Endothelial cell of umbilical vein (primary cell): ENCODE data around the gene PFN2. TPM values are rescaled to one million over a fixed set of nuclear protein-coding genes. Genes with fewer than 3 reads are reported as not detected.

ENCODE experiments used
- BruUV-seq: library from RNA; stranded (reverse); fragments of 400-500 nt; replicated peaks from 2 replicates; lab custom pipeline; 2021; lab: Mats Ljungman, UMichigan
- CTCF ChIA-PET: fragments of 300-600, 350-600 bp; sonication (Branson Sonifier 250); formaldehyde crosslinking; loops from one replicate; lab custom pipeline; 2021; ENCODE audit warnings: antibody characterized with exemption, inconsistent platforms; lab: Charles Lee
- POLR2A ChIA-PET: fragments of 300-600, 350-600 bp; sonication (Branson Sonifier 250); formaldehyde crosslinking; loops from one replicate; lab custom pipeline; 2021; ENCODE audit warnings: antibody characterized with exemption, inconsistent platforms; lab: Charles Lee
- DNase-seq: peaks from one replicate; pipeline ENCODE4 v3.0.0-alpha.2; 2011; ENCODE audit warnings: low read depth, low spot score
- FAIRE-seq: peaks from 2 replicates; lab custom pipeline; 2011; peaks lifted over from hg19 to GRCh38; lab: Jason Lieb, UNC
- H2AFZ ChIP-seq: 2 replicates; pipeline ENCODE4 v1.6.0; 2012; ENCODE audit warnings: low read depth, low read length, control low read depth, inconsistent platforms
- H3K27ac ChIP-seq: 2 replicates; pipeline ENCODE4 v1.5.1; 2011; ENCODE audit warnings: low read depth, mild to moderate bottlenecking, control low read depth, low read length, moderate library complexity; ENCODE audit not compliant: insufficient read depth
- H3K27me3 ChIP-seq, 2 experiments: 2 replicates each; pipeline versions ENCODE4 v1.6.0 to v1.6.1; 2011; ENCODE audit warnings: low read length in 2 of 2, mixed read lengths in 1 of 2; ENCODE audit not compliant: control insufficient read depth in 2 of 2, insufficient read depth in 2 of 2
- H3K36me3 ChIP-seq, 2 experiments: 2 replicates in 1 of 2; 3 replicates in 1 of 2; pipeline ENCODE4 v1.5.1; 2011; ENCODE audit warnings: low read length in 2 of 2, mild to moderate bottlenecking in 1 of 2, moderate library complexity in 1 of 2; ENCODE audit not compliant: control insufficient read depth in 2 of 2, insufficient read depth in 2 of 2; ENCODE audit errors: extremely low read depth in 1 of 2
- H3K4me1 ChIP-seq: 3 replicates; pipeline ENCODE4 v1.5.1; 2011; ENCODE audit warnings: mild to moderate bottlenecking, low read length; ENCODE audit not compliant: control insufficient read depth, insufficient read depth; ENCODE audit errors: extremely low read depth
- H3K4me2 ChIP-seq: 2 replicates; pipeline ENCODE4 v1.6.1; 2011; ENCODE audit warnings: low read length, control low read depth, mixed read lengths; ENCODE audit not compliant: insufficient read depth
- H3K4me3 ChIP-seq, 3 experiments: fragments of 200-600 bp in 1 of 3; sonication (generic), shearing (Covaris generic) in 1 of 3; replicated peaks in 1 of 3; 2 replicates each; pipeline ENCODE4 v1.5.1; 2011 to 2016; ENCODE audit warnings: control low read depth in 3 of 3, low read length in 3 of 3, mild to moderate bottlenecking in 2 of 3, inconsistent platforms in 1 of 3, low read depth in 1 of 3, moderate library complexity in 1 of 3; ENCODE audit not compliant: insufficient read depth in 1 of 3
- H3K79me2 ChIP-seq: 2 replicates; pipeline ENCODE4 v1.6.0; 2012; ENCODE audit warnings: low read length, inconsistent platforms; ENCODE audit not compliant: control insufficient read depth, insufficient read depth
- H3K9ac ChIP-seq: replicated peaks from 2 replicates; pipeline ENCODE3; 2011; ENCODE audit warnings: low read length, control low read depth; ENCODE audit not compliant: insufficient read depth; ENCODE audit errors: extremely low read depth
- H3K9me1 ChIP-seq: replicated peaks from 3 replicates; pipeline ENCODE4 v1.6.0; 2011; ENCODE audit warnings: mild to moderate bottlenecking, low read length; ENCODE audit not compliant: control insufficient read depth, insufficient read depth; ENCODE audit errors: extremely low read depth
- H3K9me3 ChIP-seq: replicated peaks from 2 replicates; pipeline ENCODE4 v1.5.1; 2012; ENCODE audit warnings: low read length, inconsistent platforms; ENCODE audit not compliant: control insufficient read depth, insufficient read depth
- H4K20me1 ChIP-seq: replicated peaks from 2 replicates; pipeline ENCODE3; 2011; ENCODE audit warnings: mild to moderate bottlenecking, low read length; ENCODE audit not compliant: control insufficient read depth, insufficient read depth; ENCODE audit errors: extremely low read depth
- EZH2 ChIP-seq: IDR thresholded peaks from 2 replicates; pipeline ENCODE4 v1.6.1; 2012; ENCODE audit warnings: borderline replicate concordance, low read depth, mild to moderate bottlenecking, moderate library complexity, low read length, inconsistent platforms; ENCODE audit not compliant: severe bottlenecking
- FOS ChIP-seq: IDR thresholded peaks from 2 replicates; pipeline ENCODE4 v1.6.1; 2011; ENCODE audit warnings: mild to moderate bottlenecking, low read length, moderate library complexity, borderline replicate concordance; ENCODE audit not compliant: insufficient read depth
- GATA2 ChIP-seq: IDR thresholded peaks from 2 replicates; pipeline ENCODE4 v1.7.0; 2011; ENCODE audit warnings: low read depth, mild to moderate bottlenecking, moderate library complexity, mixed read lengths, low read length; ENCODE audit not compliant: insufficient read length, insufficient read depth
- JUN ChIP-seq: IDR thresholded peaks from 2 replicates; pipeline ENCODE4 v1.6.1; 2011; ENCODE audit warnings: borderline replicate concordance, low read depth; ENCODE audit not compliant: insufficient read length, insufficient read depth
- MAX ChIP-seq: IDR thresholded peaks from 2 replicates; pipeline ENCODE4 v1.6.1; 2011; ENCODE audit not compliant: insufficient read depth, insufficient read length
- MYC ChIP-seq: IDR thresholded peaks from one replicate; pipeline ENCODE4 v1.6.1; 2011; ENCODE audit warnings: mild to moderate bottlenecking, low read depth, low read length
- POLR2A ChIP-seq: IDR thresholded peaks from 2 replicates; pipeline ENCODE4 v1.6.1; 2012; ENCODE audit warnings: low read depth, mild to moderate bottlenecking, control low read depth, low read length
- POLR2AphosphoS5 ChIP-seq: IDR thresholded peaks from 2 replicates; pipeline ENCODE4 v1.6.1; 2012; ENCODE audit warnings: low read depth, mild to moderate bottlenecking, control low read depth, low read length, moderate library complexity; ENCODE audit not compliant: insufficient read depth
- dilution Hi-C: fragments of 300-500 bp; cut with MboI; formaldehyde crosslinking; loops from one replicate; pipeline ENCODE4 v1.15.0; 2019; ENCODE audit warnings: low sequenced_read_pairs; ENCODE audit not compliant: extremely low pct_ligation_motif_present
- intact Hi-C: fragments of 100-400 bp; cut with micrococcal nuclease; formaldehyde crosslinking; loops from one replicate; pipeline ENCODE4 v1.10.0; 2022
- polyA plus RNA-seq, 4 experiments: library from polyadenylated mRNA; depleted of rRNA in 3 of 4; stranded (reverse) in 3 of 4; unstranded in 1 of 4; fragments of >200 nt; gene quantifications; 2 replicates each; pipeline versions ENCODE4 v1.2.1 to v1.2.3, GENCODE V29; 2011 to 2012; ENCODE audit warnings: missing spikeins in 1 of 4
- total RNA-seq: library from RNA; stranded (reverse); gene quantifications from 2 replicates; pipeline ENCODE4 v1.2.3, GENCODE V29; 2021
- TF ChIP-seq, protein P1 (sequence below), 2 donors: IDR thresholded peaks; 1 replicate in 1 of 2; 2 replicates in 1 of 2; pipeline ENCODE4 v1.5.1; 2011; ENCODE audit warnings: low read length in 2 of 2, mild to moderate bottlenecking in 2 of 2, moderate library complexity in 2 of 2, control low read depth in 1 of 2, inconsistent platforms in 1 of 2, low read depth in 1 of 2; ENCODE audit not compliant: insufficient read depth in 1 of 2; ENCODE audit errors: extremely low read depth in 1 of 2

The PFN2 gene
- total and polyA plus RNA-seq, 2 donors (not counting 3 experiments of a cell fraction or from before 2014, with no cell fraction given), result 97.1 to 165 TPM

DNA sequence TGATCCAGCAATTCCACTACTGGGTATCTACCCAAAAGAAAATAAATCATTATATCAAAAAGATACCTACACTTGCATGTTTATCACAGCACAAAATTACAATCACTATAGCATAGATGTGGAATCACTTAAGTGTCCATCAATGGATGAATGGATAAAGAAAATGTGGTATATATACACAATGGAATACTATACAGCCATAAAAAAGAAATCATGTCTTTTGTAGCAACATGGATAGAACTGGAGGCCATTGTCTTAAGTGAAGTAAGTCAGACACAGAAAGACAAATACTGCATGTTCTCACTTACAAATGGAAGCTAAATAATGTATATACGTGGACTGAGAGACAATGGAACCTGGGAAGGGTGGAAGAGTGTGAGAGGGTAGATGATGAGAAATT, 28.3 kb upstream of the PFN2 start:
- TF ChIP-seq FOS (no peak), POLR2A (no peak), MYC (no peak), POLR2AphosphoS5 (no peak)
- no TSS peak for BruUV-seq
- FAIRE-seq (no peak), DNase-seq (no peak)
- no peak overlapping the region for H3K27ac ChIP-seq
- no peak overlapping the region for H2AFZ ChIP-seq
- H3K4me1 ChIP-seq, result no peaks in the 10 kb centered on the region
- no peaks in the 10 kb centered on the region for H3K9me1 ChIP-seq
- H3K4me2 ChIP-seq, result no peak overlapping the region
- intact Hi-C loops, result no loop called here
- ChIA-PET POLR2A (no interaction called here), CTCF (no interaction called here)
- H3K79me2 ChIP-seq, result no peaks in the 10 kb centered on the region
- no peaks in the 10 kb centered on the region for H3K36me3 ChIP-seq
- H4K20me1 ChIP-seq, result no peaks in the 10 kb centered on the region
- H3K27me3 ChIP-seq, result peaks cover 3 to 21% of the 10 kb centered on the region in 2 experiments
- dilution Hi-C loops, result no loop called here
- H3K9ac ChIP-seq, result no peak overlapping the region
- H3K4me3 ChIP-seq, result no peak overlapping the region
- no peaks in the 10 kb centered on the region for H3K9me3 ChIP-seq

- H3K9ac ChIP-seq, result no peak overlapping the region
- H3K9me1 ChIP-seq, result no peaks in the 10 kb centered on the region
- TF ChIP-seq POLR2A (no peak), MYC (no peak), POLR2AphosphoS5 (no peak), JUN (no peak), MAX (no peak), GATA2 (no peak), FOS (no peak), EZH2 (no peak)
- TF ChIP-seq, protein P1, sequence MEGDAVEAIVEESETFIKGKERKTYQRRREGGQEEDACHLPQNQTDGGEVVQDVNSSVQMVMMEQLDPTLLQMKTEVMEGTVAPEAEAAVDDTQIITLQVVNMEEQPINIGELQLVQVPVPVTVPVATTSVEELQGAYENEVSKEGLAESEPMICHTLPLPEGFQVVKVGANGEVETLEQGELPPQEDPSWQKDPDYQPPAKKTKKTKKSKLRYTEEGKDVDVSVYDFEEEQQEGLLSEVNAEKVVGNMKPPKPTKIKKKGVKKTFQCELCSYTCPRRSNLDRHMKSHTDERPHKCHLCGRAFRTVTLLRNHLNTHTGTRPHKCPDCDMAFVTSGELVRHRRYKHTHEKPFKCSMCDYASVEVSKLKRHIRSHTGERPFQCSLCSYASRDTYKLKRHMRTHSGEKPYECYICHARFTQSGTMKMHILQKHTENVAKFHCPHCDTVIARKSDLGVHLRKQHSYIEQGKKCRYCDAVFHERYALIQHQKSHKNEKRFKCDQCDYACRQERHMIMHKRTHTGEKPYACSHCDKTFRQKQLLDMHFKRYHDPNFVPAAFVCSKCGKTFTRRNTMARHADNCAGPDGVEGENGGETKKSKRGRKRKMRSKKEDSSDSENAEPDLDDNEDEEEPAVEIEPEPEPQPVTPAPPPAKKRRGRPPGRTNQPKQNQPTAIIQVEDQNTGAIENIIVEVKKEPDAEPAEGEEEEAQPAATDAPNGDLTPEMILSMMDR (IDR thresholded peaks at IDR 0.05; ENCODE audit: extremely low read depth in 1 of 2, insufficient read depth in 1 of 2, low read depth in 1 of 2, low read length in 2 of 2), result no peak
- FAIRE-seq (no peak), DNase-seq (no peak)
- no peaks in the 10 kb centered on the region for H3K4me1 ChIP-seq
- ChIA-PET POLR2A (no interaction called here), CTCF (no interaction called here)
- no peaks in the 10 kb centered on the region for H4K20me1 ChIP-seq
- no peaks in the 10 kb centered on the region for H3K9me3 ChIP-seq
- BruUV-seq, result no TSS peak
- dilution Hi-C loops (no loop called here), intact Hi-C loops (no loop called here)
- H3K27me3 ChIP-seq, result peaks cover 4 to 11% of the 10 kb centered on the region in 2 experiments
- H2AFZ ChIP-seq, result no peak overlapping the region
- H3K79me2 ChIP-seq, result no peaks in the 10 kb centered on the region
- no peak overlapping the region for H3K4me2 ChIP-seq
- H3K36me3 ChIP-seq, result no peaks in the 10 kb centered on the region
- H3K4me3 ChIP-seq, result no peak overlapping the region
- H3K27ac ChIP-seq, result no peak overlapping the region
Measured at GRCh38 chr3:149992416-149993058, 21.8 kb upstream of the PFN2 start.
